K562 treated with DMSO at 1 percent for 48 hours (cell line): ENCODE results near the gene CT47B1. TPM values are rescaled to one million over a fixed set of nuclear protein-coding genes. Genes with fewer than 3 reads are reported as not detected.

Source experiments
- total RNA-seq: library from RNA; unstranded; fragments of 300-600 nt; gene quantifications from 2 replicates; pipeline ENCODE4 v1.2.3, GENCODE V29; 2022; ENCODE audit warnings: low replicate concordance; ENCODE audit errors: extremely low read depth

CT47B1 gene
- total RNA-seq = not detected in 2 replicates

DNA sequence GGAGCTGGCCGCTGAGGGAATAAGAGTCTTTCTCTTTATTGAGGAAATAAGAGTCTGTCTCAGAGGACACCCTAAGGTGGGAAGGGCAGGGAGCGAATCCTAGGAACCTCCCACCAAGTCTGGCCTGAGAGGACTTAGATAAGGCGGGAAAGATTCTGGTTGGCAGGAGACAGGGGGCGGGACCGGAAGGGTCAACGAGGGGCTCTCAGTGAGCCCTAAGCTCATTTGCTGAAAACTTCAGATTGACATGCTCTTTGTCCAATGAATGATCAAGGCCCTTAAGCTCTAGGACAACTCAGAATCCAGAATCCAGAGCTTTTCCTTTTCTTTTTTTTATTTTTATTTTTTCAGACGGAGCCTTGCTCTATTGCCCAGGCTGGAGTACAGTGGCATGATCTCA lies at the start of gene CT47B1:
Gene CT47B1, minus strand, starts transcription at position 101 of the 400 bp plus-strand sequence. CDS start 196 bp downstream, outside the sequence.

Other genes starting within 250 kb of the CT47B1 start
- not detected in 2 replicates for gene C1GALT1C1, start 245.8 kb downstream of the CT47B1 start, total RNA-seq
- not detected in 2 replicates for gene CT47A11, start 61.3 kb upstream of the CT47B1 start, total RNA-seq
- not detected in 2 replicates for gene CT47A10, start 66.2 kb upstream of the CT47B1 start, total RNA-seq
- not detected in 2 replicates for gene CT47A9, start 71.0 kb upstream of the CT47B1 start, total RNA-seq
- gene CT47A8, start 75.9 kb upstream of the CT47B1 start, total RNA-seq = not detected in 2 replicates
- gene CT47A7, start 80.7 kb upstream of the CT47B1 start, total RNA-seq = not detected in 2 replicates
- not detected in 2 replicates for gene CT47A6, start 85.6 kb upstream of the CT47B1 start, total RNA-seq
- not detected in 2 replicates for gene CT47A5, start 90.5 kb upstream of the CT47B1 start, total RNA-seq
- not detected in 2 replicates for gene CT47A4, start 95.3 kb upstream of the CT47B1 start, total RNA-seq
- gene CT47A3, start 100.2 kb upstream of the CT47B1 start, total RNA-seq = not detected in 2 replicates
- not detected in 2 replicates for gene CT47A2, start 105.1 kb upstream of the CT47B1 start, total RNA-seq
- gene CT47A1, start 109.9 kb upstream of the CT47B1 start, total RNA-seq = not detected in 2 replicates
- not detected in 2 replicates for gene GLUD2, start 171.7 kb upstream of the CT47B1 start, total RNA-seq